Testis (tissue), 3 donors: ENCODE results near the gene GABBR2. TPM values are rescaled to one million over a fixed set of nuclear protein-coding genes. Genes with fewer than 3 reads are reported as not detected.

Experiments used
- DNase-seq: peaks from one replicate; pipeline ENCODE4 v3.0.0-alpha.2; 2019
- H3K27ac ChIP-seq, 2 donors: fragments of 200-600 bp; sonication (generic); one replicate each; pipeline ENCODE4 v1.5.1; 2019
- H3K27me3 ChIP-seq: fragments of 200-600 bp; sonication (generic); one replicate; pipeline ENCODE4 v1.5.1; 2019
- H3K36me3 ChIP-seq: fragments of 200-600 bp; sonication (generic); one replicate; pipeline ENCODE4 v1.5.1; 2017; ENCODE audit warnings: low read depth; ENCODE audit errors: missing control alignments
- H3K4me1 ChIP-seq: fragments of 200-600 bp; sonication (generic); one replicate; pipeline ENCODE4 v1.5.1; 2019
- H3K4me3 ChIP-seq, 2 donors: fragments of 200-600 bp; sonication (generic); one replicate each; pipeline ENCODE4 v1.5.1; 2017 to 2019
- H3K9me3 ChIP-seq: fragments of 200-600 bp; sonication (generic); one replicate; pipeline ENCODE4 v1.5.1; 2017
- POLR2A ChIP-seq: fragments of 450-650 bp; IDR thresholded peaks from one replicate; pipeline ENCODE4 v1.6.1; 2017; ENCODE audit warnings: antibody characterized with exemption, mild to moderate bottlenecking, moderate library complexity
- WGBS, 2 donors: methylation state at CpG; one replicate each; pipeline ENCODE4 v1.1.5; 2018; 5-methylcytosine and 5-hydroxymethylcytosine counted together
- intact Hi-C: fragments of 100-400 bp; cut with DNase I; formaldehyde crosslinking; loops from one replicate; pipeline ENCODE4 v1.15.1; 2023; ENCODE audit warnings: low total_unique reads
- polyA plus RNA-seq: library from polyadenylated mRNA; stranded (reverse); fragments of 350-450 nt; fragmentation: Illumina TruSeq; extraction: RNeasy Lipid Tissue Mini Kit (QIAGEN cat#74804); gene quantifications from one replicate; pipeline ENCODE4 v1.2.3, GENCODE V29; 2014; ENCODE audit warnings: low read depth, low replicate concordance; ENCODE audit not compliant: insufficient read depth
- total RNA-seq, 2 donors: library from RNA; depleted of rRNA; stranded (reverse); fragments of >200 nt; gene quantifications; one replicate each; pipeline ENCODE4 v1.2.3, GENCODE V29; 2016
- TF ChIP-seq, protein P1 (sequence below), 3 experiments: fragments of 450-650 bp in 2 of 3; fragments of 200-600 bp in 1 of 3; sonication (generic) in 1 of 3; IDR thresholded peaks; one replicate each; pipeline ENCODE4 v1.5.1; 2016 to 2019; ENCODE audit warnings: antibody characterized with exemption in 3 of 3, mild to moderate bottlenecking in 2 of 3, moderate library complexity in 1 of 3

Gene GABBR2
- total and polyA plus RNA-seq, 3 donors from 2014 or later, result 3.0 to 8.1 (median 6.9) TPM

DNA sequence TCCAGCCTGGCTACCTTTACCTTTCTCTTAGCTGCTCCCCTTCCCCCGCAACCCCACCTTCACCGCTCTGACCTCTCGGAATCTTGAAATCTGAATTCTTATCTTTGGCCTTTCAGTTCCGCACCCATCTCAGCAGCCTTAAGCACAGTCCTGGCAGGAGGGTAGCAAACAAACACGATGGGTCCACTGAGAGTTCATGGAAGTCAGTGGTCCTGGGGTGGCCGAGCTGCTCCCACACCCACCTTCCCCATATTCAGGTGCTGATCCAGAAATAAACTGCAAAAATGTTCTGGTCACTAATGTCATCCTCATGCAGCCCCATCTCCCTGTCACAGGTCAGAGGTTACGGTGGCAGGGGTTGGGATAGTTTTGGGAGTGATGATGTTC is 393.7 kb downstream of the GABBR2 start:
- TF ChIP-seq, protein P1, sequence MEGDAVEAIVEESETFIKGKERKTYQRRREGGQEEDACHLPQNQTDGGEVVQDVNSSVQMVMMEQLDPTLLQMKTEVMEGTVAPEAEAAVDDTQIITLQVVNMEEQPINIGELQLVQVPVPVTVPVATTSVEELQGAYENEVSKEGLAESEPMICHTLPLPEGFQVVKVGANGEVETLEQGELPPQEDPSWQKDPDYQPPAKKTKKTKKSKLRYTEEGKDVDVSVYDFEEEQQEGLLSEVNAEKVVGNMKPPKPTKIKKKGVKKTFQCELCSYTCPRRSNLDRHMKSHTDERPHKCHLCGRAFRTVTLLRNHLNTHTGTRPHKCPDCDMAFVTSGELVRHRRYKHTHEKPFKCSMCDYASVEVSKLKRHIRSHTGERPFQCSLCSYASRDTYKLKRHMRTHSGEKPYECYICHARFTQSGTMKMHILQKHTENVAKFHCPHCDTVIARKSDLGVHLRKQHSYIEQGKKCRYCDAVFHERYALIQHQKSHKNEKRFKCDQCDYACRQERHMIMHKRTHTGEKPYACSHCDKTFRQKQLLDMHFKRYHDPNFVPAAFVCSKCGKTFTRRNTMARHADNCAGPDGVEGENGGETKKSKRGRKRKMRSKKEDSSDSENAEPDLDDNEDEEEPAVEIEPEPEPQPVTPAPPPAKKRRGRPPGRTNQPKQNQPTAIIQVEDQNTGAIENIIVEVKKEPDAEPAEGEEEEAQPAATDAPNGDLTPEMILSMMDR (IDR thresholded peaks at IDR 0.05), result no peak
- TF ChIP-seq POLR2A, result no peak

DNA sequence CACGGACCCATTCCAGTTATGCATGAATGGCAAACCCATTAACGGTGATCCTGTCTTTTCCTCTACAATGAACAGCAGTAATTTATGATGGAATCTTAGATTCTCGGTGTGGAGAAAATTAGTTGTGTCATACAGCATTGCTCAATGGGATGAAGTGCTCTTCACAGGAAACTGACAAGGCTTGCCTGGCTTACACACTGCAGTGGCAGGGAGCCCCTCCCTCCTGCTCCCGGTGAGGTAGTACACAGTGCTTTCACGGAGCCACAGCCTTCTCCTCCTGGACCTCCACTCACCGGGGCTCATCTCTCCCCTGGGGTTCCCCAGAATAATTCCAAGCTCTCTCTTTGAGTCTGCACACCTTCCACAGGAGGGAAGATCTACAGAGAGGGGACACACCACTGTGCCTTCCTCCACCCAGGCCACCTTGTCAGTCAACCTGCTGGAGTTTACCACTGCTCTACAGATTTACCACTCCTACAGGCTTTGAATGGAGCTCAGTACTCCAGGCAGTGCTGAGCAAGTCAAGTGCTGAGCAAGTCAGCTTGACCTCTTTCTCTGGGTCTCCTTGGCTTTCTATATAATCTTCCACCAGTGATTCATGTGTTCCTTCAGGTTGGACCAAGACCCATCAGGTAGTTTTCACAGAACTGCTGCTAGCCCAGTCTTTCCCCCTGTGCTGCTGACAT is 394.2 kb downstream of the GABBR2 start:
- WGBS, 2 donors, result 48 to 73% methylated on average over 6 of the region's 6 CpGs
- Histone ChIP-seq H3K9me3 (no peaks in the 10 kb centered on the region), H3K4me3 (no peak overlapping the region), H3K27me3 (no peaks in the 10 kb centered on the region), H3K36me3 (no peaks in the 10 kb centered on the region), H3K27ac (no peak overlapping the region), H3K4me1 (no peaks in the 10 kb centered on the region)
- intact Hi-C loops, result no loop called here
- DNase-seq, result no peak
- TF ChIP-seq POLR2A, result no peak
- TF ChIP-seq, protein P1 (IDR thresholded peaks at IDR 0.05), result no peak

More for the DNA sequence above, 393.7 kb downstream of the GABBR2 start:
- Histone ChIP-seq H3K4me1 (no peaks in the 10 kb centered on the region), H3K4me3 (no peak overlapping the region), H3K36me3 (no peaks in the 10 kb centered on the region), H3K27me3 (no peaks in the 10 kb centered on the region), H3K27ac (no peak overlapping the region), H3K9me3 (no peaks in the 10 kb centered on the region)
- intact Hi-C loops, result no loop called here
- 81% methylated on average over 7 of the region's 7 CpGs for WGBS, 2 donors
- no peak for DNase-seq

DNA sequence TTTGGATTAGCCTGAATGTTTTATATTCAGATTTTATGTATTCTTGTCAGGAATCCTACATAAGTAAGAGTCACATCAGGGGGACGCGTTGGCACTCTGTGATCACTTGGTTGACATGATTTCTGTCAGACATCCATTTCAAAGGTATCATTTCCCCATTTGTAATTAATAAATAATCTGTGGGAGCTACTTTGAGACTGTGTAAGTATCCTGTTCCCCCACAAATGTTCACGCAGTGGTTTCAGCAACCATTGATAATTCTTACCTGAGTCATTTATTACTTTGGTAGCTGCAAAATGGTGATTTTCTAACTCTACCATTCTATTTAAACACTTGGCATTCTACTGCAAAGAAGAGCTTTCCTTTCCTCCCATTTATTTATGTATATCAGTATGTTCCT is 396.4 kb downstream of the GABBR2 start:
- whole genome bisulfite sequencing, 2 donors, result 92 to 97% methylated on average over 3 of the region's 3 CpGs

DNA sequence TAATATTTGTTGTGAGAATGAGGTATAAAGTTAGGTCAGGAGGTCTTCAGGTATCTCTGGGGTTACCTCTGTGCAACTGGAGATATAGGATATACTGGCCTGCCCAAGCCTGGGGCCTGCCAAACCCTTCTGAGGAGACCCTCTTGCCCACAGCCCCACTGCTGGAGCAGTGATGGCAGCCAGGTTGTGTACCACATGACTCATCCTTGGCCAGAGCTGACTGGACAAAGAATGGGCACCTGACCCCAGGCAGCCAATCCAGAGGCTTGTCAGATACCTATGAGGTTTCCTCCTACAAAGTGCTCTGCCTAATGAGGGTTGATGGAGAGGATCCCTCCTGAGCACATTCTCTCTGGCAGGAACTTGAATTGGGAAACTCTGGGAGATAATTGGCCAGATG is 397.2 kb downstream of the GABBR2 start:
- TF ChIP-seq, protein P1 (IDR thresholded peaks at IDR 0.05), result no peak
- TF ChIP-seq POLR2A, result no peak
- no peak for DNase-seq
- H3K27me3 ChIP-seq, result no peaks in the 10 kb centered on the region
- no peaks in the 10 kb centered on the region for H3K4me1 ChIP-seq
- intact Hi-C loops, result no loop called here
- H3K27ac ChIP-seq, result no peak overlapping the region
- H3K9me3 ChIP-seq, result no peaks in the 10 kb centered on the region
- H3K4me3 ChIP-seq, result no peak overlapping the region
- H3K36me3 ChIP-seq, result no peaks in the 10 kb centered on the region

More for the DNA sequence above, 396.4 kb downstream of the GABBR2 start:
- H3K36me3 ChIP-seq, result no peaks in the 10 kb centered on the region
- intact Hi-C loops, result no loop called here
- H3K4me3 ChIP-seq, result no peak overlapping the region
- no peak for DNase-seq
- H3K4me1 ChIP-seq, result no peaks in the 10 kb centered on the region
- TF ChIP-seq, protein P1 (IDR thresholded peaks at IDR 0.05), result no peak
- no peak for TF ChIP-seq POLR2A
- no peaks in the 10 kb centered on the region for H3K9me3 ChIP-seq
- no peak overlapping the region for H3K27ac ChIP-seq
- no peaks in the 10 kb centered on the region for H3K27me3 ChIP-seq
